GM12873 (cell line): ENCODE measurements around the gene SSR1.

ENCODE experiments used
- CTCF ChIP-seq: IDR thresholded peaks from 2 replicates; pipeline ENCODE4 v1.5.1; 2012; ENCODE audit warnings: low read depth, mild to moderate bottlenecking, moderate library complexity, low read length, control low read depth; ENCODE audit not compliant: insufficient read depth; ENCODE audit errors: missing control alignments

SSR1 gene

DNA sequence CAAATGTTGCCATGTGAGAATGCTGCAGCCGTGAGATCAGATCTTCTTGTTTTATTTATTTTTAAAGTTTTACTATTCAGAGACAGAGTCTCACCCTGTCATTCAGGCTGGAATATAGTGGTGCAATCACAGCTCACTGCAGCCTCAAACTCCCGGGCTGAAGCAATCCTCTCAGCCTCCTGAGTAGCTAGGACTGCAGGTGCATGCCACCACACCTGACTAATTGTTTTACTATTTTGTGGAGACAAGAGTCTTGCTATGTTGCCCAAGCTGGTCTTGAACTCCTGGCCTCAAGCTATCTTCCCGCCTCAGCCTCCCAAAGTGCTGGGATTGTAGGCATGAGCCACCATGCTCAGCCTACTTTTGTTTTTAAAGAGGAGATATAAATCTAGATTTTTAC is 22.5 kb upstream of the SSR1 start:
- TF ChIP-seq CTCF: no peak

- TF ChIP-seq CTCF: no peak
Measured at GRCh38 chr6:7334685-7335084, 21.7 kb upstream of the SSR1 start.

DNA sequence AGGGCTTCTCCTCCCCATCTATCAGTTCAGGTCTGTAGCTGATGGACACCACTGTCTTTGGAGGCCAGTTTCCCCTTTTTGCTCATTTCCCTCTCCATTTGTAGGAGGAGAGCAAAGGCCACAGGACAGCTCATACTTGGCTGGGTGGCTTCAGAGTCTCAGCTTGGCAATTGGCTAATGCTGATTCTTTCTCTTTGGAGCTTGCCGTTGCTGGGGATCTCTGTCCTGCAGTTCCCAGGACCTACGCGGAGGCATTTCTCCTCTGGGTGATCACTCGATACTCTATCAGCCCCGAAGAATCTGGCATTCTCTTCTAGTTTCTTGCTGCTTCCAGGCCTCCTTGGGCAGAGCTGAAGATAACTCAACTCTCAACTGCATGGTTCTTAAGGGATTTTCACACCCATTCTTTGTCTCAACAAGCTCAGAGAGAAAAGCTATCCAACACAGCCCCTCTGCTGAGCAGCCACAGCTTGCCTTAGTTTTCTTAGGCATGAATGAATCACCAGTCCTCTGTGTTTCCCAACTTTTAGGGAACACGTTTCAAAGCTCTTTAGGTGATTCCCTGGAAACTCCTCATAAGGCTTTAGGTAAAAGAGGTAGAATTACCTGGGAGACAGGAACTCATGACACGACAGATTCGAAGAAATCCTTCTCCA is 19.2 kb upstream of the SSR1 start:
- no peak for TF ChIP-seq CTCF

GRCh38 chr6:7331452-7331851 is 18.5 kb upstream of the SSR1 start:
- TF ChIP-seq CTCF: no peak

DNA sequence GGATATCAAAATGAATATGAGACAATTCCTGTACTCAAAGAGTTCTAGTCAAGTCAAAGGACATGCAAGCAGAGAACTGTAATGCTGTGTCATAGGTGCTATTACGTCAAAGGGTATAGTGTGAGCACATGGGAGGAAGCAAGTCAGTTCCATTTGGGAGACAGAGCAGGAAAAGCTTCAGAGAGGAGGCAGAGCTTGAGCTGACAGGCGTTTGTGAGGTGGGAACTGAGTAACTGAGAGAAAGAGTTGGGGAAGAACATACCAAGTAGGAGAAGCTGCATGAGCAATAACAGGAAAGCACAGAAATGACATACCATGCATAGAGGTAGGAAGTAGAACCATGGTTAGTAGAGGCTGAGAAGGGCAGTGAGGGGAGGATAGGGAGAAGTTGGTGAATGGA is 15.2 kb upstream of the SSR1 start:
- TF ChIP-seq CTCF: no peak

GRCh38 chr6:7325750-7326149 is 12.8 kb upstream of the SSR1 start:
- TF ChIP-seq CTCF: no peak

DNA sequence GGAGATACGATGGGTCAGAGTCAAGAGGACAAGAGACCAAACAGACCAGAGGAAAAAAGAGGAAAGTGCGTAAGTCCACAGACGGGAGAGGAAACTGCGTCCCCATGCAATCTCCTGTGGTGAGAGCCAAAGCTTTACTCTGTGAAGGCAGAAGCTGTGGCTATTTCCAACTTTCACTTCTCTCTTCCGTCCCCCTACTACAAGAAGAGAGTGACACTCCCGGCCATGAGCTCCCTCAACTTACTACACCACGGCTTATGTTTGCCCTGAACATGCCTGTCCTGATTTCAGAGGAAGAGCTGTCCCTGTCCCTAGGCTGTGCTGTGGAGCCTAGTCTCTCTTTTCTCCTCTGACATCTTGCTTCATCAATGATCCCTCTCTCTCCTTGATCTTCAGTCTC is 11.5 kb upstream of the SSR1 start:
- TF ChIP-seq CTCF: no peak
